ENCODE results near the gene CFAP20. TPM values are rescaled to one million over a fixed set of nuclear protein-coding genes. Genes with fewer than 3 reads are reported as not detected.
A peak's percentile ranks its signal among the peaks of the same experiment; 100 is the strongest.

The CFAP20 gene
- polyA plus RNA-seq, 1 donor from 2014 or later: 210 TPM

- H3K4me2 ChIP-seq (ENCODE audit: low read length): no peak overlapping the region
- no peaks in the 10 kb centered on the region for H3K79me2 ChIP-seq (replicated peaks; ENCODE audit: insufficient read depth, low read length)
- H2AFZ ChIP-seq (ENCODE audit: low read depth, low read length): no peak overlapping the region
- no peaks in the 10 kb centered on the region for H3F3A ChIP-seq (ENCODE audit: insufficient read depth, low read length, poor library complexity, severe bottlenecking)
- TF ChIP-seq EZH2 (IDR thresholded peaks at IDR 0.05; ENCODE audit: borderline replicate concordance, insufficient read depth, low read length, poor library complexity, severe bottlenecking) (no peak), SMC3 (conservative IDR thresholded peaks at IDR 0.05; ENCODE audit: poor library complexity) (no peak), REST (IDR thresholded peaks at IDR 0.05; ENCODE audit: borderline replicate concordance) (no peak), POLR2AphosphoS5 (IDR thresholded peaks at IDR 0.05) (no peak), MXI1 (conservative IDR thresholded peaks at IDR 0.05; ENCODE audit: poor library complexity, severe bottlenecking) (no peak), RAD21 (conservative IDR thresholded peaks at IDR 0.05) (no peak), CTCF (IDR thresholded peaks at IDR 0.05; ENCODE audit: poor library complexity, severe bottlenecking) (no peak), EP300 (conservative IDR thresholded peaks at IDR 0.05; ENCODE audit: poor library complexity, severe bottlenecking) (no peak), TAF1 (IDR thresholded peaks at IDR 0.05; ENCODE audit: low read depth) (no peak)
- H3K27ac ChIP-seq (ENCODE audit: low read length): no peak overlapping the region
- H3K9me3 ChIP-seq (ENCODE audit: low read length): no peaks in the 10 kb centered on the region
- no peak overlapping the region for H3K9ac ChIP-seq (ENCODE audit: low read length)
- no peak overlapping the region for H3K4me3 ChIP-seq (ENCODE audit: low read length)
- no peaks in the 10 kb centered on the region for H3K36me3 ChIP-seq (ENCODE audit: insufficient read depth, low read length)
- no peaks in the 10 kb centered on the region for H4K20me1 ChIP-seq (ENCODE audit: insufficient read depth)
- H3K9me2 ChIP-seq (ENCODE audit: insufficient read depth, low read length): no peaks in the 10 kb centered on the region
- H3K27me3 ChIP-seq (ENCODE audit: insufficient read depth, low read depth, low read length): no peaks in the 10 kb centered on the region
Measured at GRCh38 chr16:58088091-58088490, 41.1 kb downstream of the CFAP20 start.

- Histone ChIP-seq H3K9me2 (ENCODE audit: insufficient read depth, low read length) (no peaks in the 10 kb centered on the region), H3K9me3 (ENCODE audit: low read length) (no peaks in the 10 kb centered on the region), H3K79me2 (replicated peaks; ENCODE audit: insufficient read depth, low read length) (no peaks in the 10 kb centered on the region), H4K20me1 (ENCODE audit: insufficient read depth) (no peaks in the 10 kb centered on the region), H2AFZ (ENCODE audit: low read depth, low read length) (no peak overlapping the region), H3K4me3 (ENCODE audit: low read length) (no peak overlapping the region), H3K4me2 (ENCODE audit: low read length) (no peak overlapping the region), H3K9ac (ENCODE audit: low read length) (no peak overlapping the region), H3K27me3 (ENCODE audit: insufficient read depth, low read depth, low read length) (no peaks in the 10 kb centered on the region), H3F3A (ENCODE audit: insufficient read depth, low read length, poor library complexity, severe bottlenecking) (no peaks in the 10 kb centered on the region), H3K36me3 (ENCODE audit: insufficient read depth, low read length) (no peaks in the 10 kb centered on the region), H3K27ac (ENCODE audit: low read length) (no peak overlapping the region)
- TF ChIP-seq TAF1 (IDR thresholded peaks at IDR 0.05; ENCODE audit: low read depth) (no peak), EZH2 (IDR thresholded peaks at IDR 0.05; ENCODE audit: borderline replicate concordance, insufficient read depth, low read length, poor library complexity, severe bottlenecking) (no peak), EP300 (conservative IDR thresholded peaks at IDR 0.05; ENCODE audit: poor library complexity, severe bottlenecking) (no peak), POLR2AphosphoS5 (IDR thresholded peaks at IDR 0.05) (peak; percentile 47)
Measured at GRCh38 chr16:58087209-58087913, 41.8 kb downstream of the CFAP20 start.
